ENCODE measurements around the gene TRIM66.

- TF ChIP-seq CTCF (IDR thresholded peaks at IDR 0.05) (no peak), POLR2A (IDR thresholded peaks at IDR 0.05) (no peak)
Measured at GRCh38 chr11:8702598-8702915, 20.1 kb upstream of the TRIM66 start.

All from thyroid gland (tissue), 4 donors.